Kidney (tissue), 22 donors: ENCODE data around the gene RHOT2. TPM values are rescaled to one million over a fixed set of nuclear protein-coding genes. Genes with fewer than 3 reads are reported as not detected.
A peak's percentile ranks its signal among the peaks of the same experiment; 100 is the strongest.

ENCODE experiments used
- DNase-seq, 5 donors: peaks; one replicate each; pipeline ENCODE4 v3.0.0-alpha.2; 2013 to 2020
- FAIRE-seq: peaks from 2 replicates; lab custom pipeline; 2012; peaks lifted over from hg19 to GRCh38; lab: Jason Lieb, UNC
- H3K27ac ChIP-seq, 2 donors: one replicate each; pipeline ENCODE4 v1.7.0; 2013; ENCODE audit warnings: low read depth in 2 of 2, low read length in 2 of 2, inconsistent platforms in 1 of 2
- H3K27me3 ChIP-seq: one replicate; pipeline ENCODE4 v1.7.1; 2013; ENCODE audit warnings: low read length, inconsistent platforms; ENCODE audit not compliant: control insufficient read depth, insufficient read depth
- H3K36me3 ChIP-seq, 3 donors: one replicate each; pipeline versions ENCODE4 v1.7.0 to v1.7.1; 2013; ENCODE audit warnings: low read length in 3 of 3, control low read depth in 1 of 3, inconsistent platforms in 1 of 3; ENCODE audit not compliant: insufficient read depth in 3 of 3, control insufficient read depth in 2 of 3
- H3K4me1 ChIP-seq, 3 donors: one replicate each; pipeline versions ENCODE4 v1.7.0 to v1.7.1; 2013; ENCODE audit warnings: low read length in 3 of 3, inconsistent platforms in 1 of 3, low read depth in 1 of 3; ENCODE audit not compliant: control insufficient read depth in 2 of 3, insufficient read depth in 2 of 3
- H3K4me3 ChIP-seq, 3 donors: one replicate each; pipeline versions ENCODE4 v1.7.0 to v1.8.1; 2013; ENCODE audit warnings: low read length in 3 of 3, control low read depth in 1 of 3, inconsistent platforms in 1 of 3
- H3K9ac ChIP-seq, 3 donors: one replicate each; pipeline versions ENCODE4 v1.7.0 to v1.7.1; 2013; ENCODE audit warnings: low read length in 3 of 3, control low read depth in 1 of 3, inconsistent platforms in 1 of 3
- H3K9me3 ChIP-seq, 3 donors: one replicate each; pipeline versions ENCODE4 v1.7.0 to v1.7.1; 2013; ENCODE audit warnings: low read length in 3 of 3, control low read depth in 1 of 3, inconsistent platforms in 1 of 3; ENCODE audit not compliant: control insufficient read depth in 2 of 3, insufficient read depth in 1 of 3
- CTCF ChIP-seq: IDR thresholded peaks from 3 replicates; pipeline ENCODE4 v1.5.1; 2012; ENCODE audit warnings: mild to moderate bottlenecking, moderate library complexity, borderline replicate concordance; ENCODE audit not compliant: insufficient read depth; ENCODE audit errors: extremely low read depth
- intact Hi-C: fragments of 100-400 bp; cut with DNase I; formaldehyde crosslinking; loops from one replicate; pipeline ENCODE4 v1.11.1; 2022
- long read RNA-seq, 10 donors: library from polyadenylated mRNA in 1 of 10; unstranded in 1 of 10; transcript quantifications; one replicate each; pipeline ENCODE4 v2.0.0 and lab custom pipeline, GENCODE V29; 2021 to 2026
- polyA plus RNA-seq: library from polyadenylated mRNA; stranded (reverse); fragments of 350-450 nt; fragmentation: Illumina TruSeq; extraction: RNeasy Lipid Tissue Mini Kit (QIAGEN cat#74804); gene quantifications from one replicate; pipeline ENCODE4 v1.2.3, GENCODE V29; 2014; ENCODE audit warnings: low read depth, low replicate concordance; ENCODE audit not compliant: insufficient read depth
- total RNA-seq: library from RNA; stranded (reverse); fragmentation: NEBNext Ultra II Directional; extraction: Animal tissue kit (Norgen Biotek cat#: 25700); gene quantifications from one replicate; pipeline ENCODE4 v1.2.1, GENCODE V29; 2021
- donor health status: control.
- donor health status: control.
- donor health status: control.
- donor health status: control.
- donor health status: control.
- donor health status: DM: yes; HTN: yes; CAD: no.
- donor health status: Normal renal cell carcinoma (clear cell type).

RHOT2 gene
- 117 TPM for total RNA-seq
- polyA plus RNA-seq: 90.5 TPM
- long read RNA-seq, donor 1, transcript RHOT2-201 (19 exons, 2,539 nt): major isoform, 9 of 24 reads
- long read RNA-seq, donor 1, transcript RHOT2-208 (2 exons, 397 nt): minor isoform, 5 of 24 reads
- long read RNA-seq, donor 1, partial matches to known transcripts: 7 of 24 reads
- long read RNA-seq, donor 1, other reads (novel, unspliced or antisense): 0 of 24 reads
- long read RNA-seq, donor 2, transcript RHOT2-201 (19 exons, 2,539 nt): major isoform, 8 of 32 reads
- long read RNA-seq, donor 2, partial matches to known transcripts: 22 of 32 reads
- long read RNA-seq, donor 2, other reads (novel, unspliced or antisense): 0 of 32 reads
- long read RNA-seq, donor 3, partial matches to known transcripts: 17 of 21 reads
- long read RNA-seq, donor 3, other reads (novel, unspliced or antisense): 0 of 21 reads
- long read RNA-seq, donor 4, partial matches to known transcripts: 0 of 4 reads
- long read RNA-seq, donor 4, other reads (novel, unspliced or antisense): 0 of 4 reads
- long read RNA-seq, donor 5: 0 reads
- long read RNA-seq, donor 6, partial matches to known transcripts: 0 of 5 reads
- long read RNA-seq, donor 6, other reads (novel, unspliced or antisense): 0 of 5 reads
- long read RNA-seq, donor 7, transcript RHOT2-201 (19 exons, 2,539 nt): major isoform, 28 of 184 reads
- long read RNA-seq, donor 7, partial matches to known transcripts: 42 of 184 reads
- long read RNA-seq, donor 7, other reads (novel, unspliced or antisense): 112 of 184 reads
- long read RNA-seq, donor 8, partial matches to known transcripts: 0 of 6 reads
- long read RNA-seq, donor 8, other reads (novel, unspliced or antisense): 0 of 6 reads
- long read RNA-seq, donor 9, partial matches to known transcripts: 0 of 3 reads
- long read RNA-seq, donor 9, other reads (novel, unspliced or antisense): 0 of 3 reads
- long read RNA-seq, donor 10, partial matches to known transcripts: 0 of 5 reads
- long read RNA-seq, donor 10, other reads (novel, unspliced or antisense): 0 of 5 reads

- DNase-seq: peak; percentile 94 to 98 (median 96)
- FAIRE-seq: no peak
- Histone ChIP-seq H3K4me1 (peaks cover 0 to 14% (median 4%) of the 10 kb centered on the region in 3 donors), H3K9ac (peak within 1 kb of the TSS in 2 of 3 donors; percentile 77 to 87), H3K27me3 (no peaks in the 10 kb centered on the region), H3K9me3 (no peaks in the 10 kb centered on the region), H3K27ac (peak within 1 kb of the TSS; percentile 17 to 43), H3K4me3 (peak within 1 kb of the TSS; percentile 39 to 77 (median 49)), H3K36me3 (peaks cover 0 to 12% (median 8%) of the 10 kb centered on the region in 3 donors)
- peak; percentile 83 for TF ChIP-seq CTCF
- intact Hi-C loops: no loop called here
These were observed at the start of gene RHOT2 for GRCh38 chr16:667780-668518. TSS of gene RHOT2 (plus strand) at chr16:668132. CDS start at chr16:668200, 68 bp downstream.

GRCh38 chr16:619476-620100 is 48.3 kb upstream of the RHOT2 start:
- Histone ChIP-seq H3K4me3 (no peak overlapping the region), H3K36me3 (peaks cover 0 to 3% (median 0%) of the 10 kb centered on the region in 3 donors), H3K27me3 (no peaks in the 10 kb centered on the region), H3K27ac (no peak overlapping the region), H3K9ac (no peak overlapping the region), H3K9me3 (no peaks in the 10 kb centered on the region), H3K4me1 (no peaks in the 10 kb centered on the region)
- intact Hi-C loops: no loop called here
- TF ChIP-seq CTCF: no peak
- no peak for FAIRE-seq
- DNase-seq: peak in 1 of 5 donors; percentile 24
